ENCODE measurements around the gene ADGRL3.
"Not testable (repeated sequence)": the region's sequence is repeated elsewhere in the genome, so short reads cannot be mapped to it uniquely, and the experiment has no call there.

Gene ADGRL3

DNA sequence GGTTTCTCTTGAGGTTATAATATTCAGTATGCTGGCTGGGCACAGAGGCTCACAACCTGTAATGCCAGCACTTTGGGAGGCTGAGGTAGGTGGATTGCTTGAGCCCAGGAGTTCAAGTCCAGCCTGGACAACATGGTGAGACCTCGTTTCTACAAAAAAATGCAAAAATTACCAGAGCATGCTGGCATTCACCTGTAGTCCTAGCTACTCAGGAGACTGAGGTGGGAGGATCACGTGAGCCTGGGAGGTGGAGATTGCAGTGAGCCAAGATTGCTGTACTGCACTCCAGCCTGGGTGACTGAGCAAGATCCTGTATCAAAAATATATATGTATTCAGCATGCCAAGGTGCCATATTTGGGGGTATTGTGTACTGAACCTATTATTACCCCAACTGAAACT is 552.5 kb downstream of the ADGRL3 start (continued):
- TF ChIP-seq, protein P1, sequence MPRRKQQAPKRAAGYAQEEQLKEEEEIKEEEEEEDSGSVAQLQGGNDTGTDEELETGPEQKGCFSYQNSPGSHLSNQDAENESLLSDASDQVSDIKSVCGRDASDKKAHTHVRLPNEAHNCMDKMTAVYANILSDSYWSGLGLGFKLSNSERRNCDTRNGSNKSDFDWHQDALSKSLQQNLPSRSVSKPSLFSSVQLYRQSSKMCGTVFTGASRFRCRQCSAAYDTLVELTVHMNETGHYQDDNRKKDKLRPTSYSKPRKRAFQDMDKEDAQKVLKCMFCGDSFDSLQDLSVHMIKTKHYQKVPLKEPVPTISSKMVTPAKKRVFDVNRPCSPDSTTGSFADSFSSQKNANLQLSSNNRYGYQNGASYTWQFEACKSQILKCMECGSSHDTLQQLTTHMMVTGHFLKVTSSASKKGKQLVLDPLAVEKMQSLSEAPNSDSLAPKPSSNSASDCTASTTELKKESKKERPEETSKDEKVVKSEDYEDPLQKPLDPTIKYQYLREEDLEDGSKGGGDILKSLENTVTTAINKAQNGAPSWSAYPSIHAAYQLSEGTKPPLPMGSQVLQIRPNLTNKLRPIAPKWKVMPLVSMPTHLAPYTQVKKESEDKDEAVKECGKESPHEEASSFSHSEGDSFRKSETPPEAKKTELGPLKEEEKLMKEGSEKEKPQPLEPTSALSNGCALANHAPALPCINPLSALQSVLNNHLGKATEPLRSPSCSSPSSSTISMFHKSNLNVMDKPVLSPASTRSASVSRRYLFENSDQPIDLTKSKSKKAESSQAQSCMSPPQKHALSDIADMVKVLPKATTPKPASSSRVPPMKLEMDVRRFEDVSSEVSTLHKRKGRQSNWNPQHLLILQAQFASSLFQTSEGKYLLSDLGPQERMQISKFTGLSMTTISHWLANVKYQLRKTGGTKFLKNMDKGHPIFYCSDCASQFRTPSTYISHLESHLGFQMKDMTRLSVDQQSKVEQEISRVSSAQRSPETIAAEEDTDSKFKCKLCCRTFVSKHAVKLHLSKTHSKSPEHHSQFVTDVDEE (CRISPR knock-in tag; IDR thresholded peaks at IDR 0.05) = no peak
- no peak for TF ChIP-seq ESRRG (CRISPR knock-in tag; IDR thresholded peaks at IDR 0.05)
- no peak for TF ChIP-seq TOX (CRISPR knock-in tag; IDR thresholded peaks at IDR 0.05; ENCODE audit: borderline replicate concordance)
- TF ChIP-seq OSR1 (CRISPR knock-in tag; IDR thresholded peaks at IDR 0.05) = no peak
- TF ChIP-seq PPARA (CRISPR knock-in tag; IDR thresholded peaks at IDR 0.05; ENCODE audit: borderline replicate concordance) = no peak
- TF ChIP-seq SNAI2 (CRISPR knock-in tag; IDR thresholded peaks at IDR 0.05) = no peak
- TF ChIP-seq ZNF8 (CRISPR knock-in tag; IDR thresholded peaks at IDR 0.05) = no peak
- TF ChIP-seq, protein P2, sequence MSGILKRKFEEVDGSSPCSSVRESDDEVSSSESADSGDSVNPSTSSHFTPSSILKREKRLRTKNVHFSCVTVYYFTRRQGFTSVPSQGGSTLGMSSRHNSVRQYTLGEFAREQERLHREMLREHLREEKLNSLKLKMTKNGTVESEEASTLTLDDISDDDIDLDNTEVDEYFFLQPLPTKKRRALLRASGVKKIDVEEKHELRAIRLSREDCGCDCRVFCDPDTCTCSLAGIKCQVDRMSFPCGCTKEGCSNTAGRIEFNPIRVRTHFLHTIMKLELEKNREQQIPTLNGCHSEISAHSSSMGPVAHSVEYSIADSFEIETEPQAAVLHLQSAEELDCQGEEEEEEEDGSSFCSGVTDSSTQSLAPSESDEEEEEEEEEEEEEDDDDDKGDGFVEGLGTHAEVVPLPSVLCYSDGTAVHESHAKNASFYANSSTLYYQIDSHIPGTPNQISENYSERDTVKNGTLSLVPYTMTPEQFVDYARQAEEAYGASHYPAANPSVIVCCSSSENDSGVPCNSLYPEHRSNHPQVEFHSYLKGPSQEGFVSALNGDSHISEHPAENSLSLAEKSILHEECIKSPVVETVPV (CRISPR knock-in tag; IDR thresholded peaks at IDR 0.05) = no peak

GRCh38 chr4:61753739-61754138 is 553.6 kb downstream of the ADGRL3 start:
- TF ChIP-seq, protein P2 (CRISPR knock-in tag; IDR thresholded peaks at IDR 0.05) = no peak
- no peak for TF ChIP-seq ZNF8 (CRISPR knock-in tag; IDR thresholded peaks at IDR 0.05)
- TF ChIP-seq ISL1 (CRISPR knock-in tag; IDR thresholded peaks at IDR 0.05) = no peak
- no peak for TF ChIP-seq GLIS3 (CRISPR knock-in tag; IDR thresholded peaks at IDR 0.05)
- TF ChIP-seq, protein P3, sequence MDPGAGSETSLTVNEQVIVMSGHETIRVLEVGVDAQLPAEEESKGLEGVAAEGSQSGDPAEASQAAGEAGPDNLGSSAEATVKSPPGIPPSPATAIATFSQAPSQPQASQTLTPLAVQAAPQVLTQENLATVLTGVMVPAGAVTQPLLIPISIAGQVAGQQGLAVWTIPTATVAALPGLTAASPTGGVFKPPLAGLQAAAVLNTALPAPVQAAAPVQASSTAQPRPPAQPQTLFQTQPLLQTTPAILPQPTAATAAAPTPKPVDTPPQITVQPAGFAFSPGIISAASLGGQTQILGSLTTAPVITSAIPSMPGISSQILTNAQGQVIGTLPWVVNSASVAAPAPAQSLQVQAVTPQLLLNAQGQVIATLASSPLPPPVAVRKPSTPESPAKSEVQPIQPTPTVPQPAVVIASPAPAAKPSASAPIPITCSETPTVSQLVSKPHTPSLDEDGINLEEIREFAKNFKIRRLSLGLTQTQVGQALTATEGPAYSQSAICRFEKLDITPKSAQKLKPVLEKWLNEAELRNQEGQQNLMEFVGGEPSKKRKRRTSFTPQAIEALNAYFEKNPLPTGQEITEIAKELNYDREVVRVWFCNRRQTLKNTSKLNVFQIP (CRISPR knock-in tag; IDR thresholded peaks at IDR 0.05; ENCODE audit: borderline replicate concordance, low read depth) = no peak
- no peak for TF ChIP-seq ZNF70 (CRISPR knock-in tag; IDR thresholded peaks at IDR 0.05)
- TF ChIP-seq OSR1 (CRISPR knock-in tag; IDR thresholded peaks at IDR 0.05) = no peak
- TF ChIP-seq ARNTL (CRISPR knock-in tag; IDR thresholded peaks at IDR 0.05; ENCODE audit: borderline replicate concordance, low read depth) = no peak
- no peak for TF ChIP-seq PPARA (CRISPR knock-in tag; IDR thresholded peaks at IDR 0.05; ENCODE audit: borderline replicate concordance)
- TF ChIP-seq PATZ1 (CRISPR knock-in tag; IDR thresholded peaks at IDR 0.05; ENCODE audit: borderline replicate concordance) = no peak
- no peak for TF ChIP-seq TOX (CRISPR knock-in tag; IDR thresholded peaks at IDR 0.05; ENCODE audit: borderline replicate concordance)
- no peak for TF ChIP-seq RARB (CRISPR knock-in tag; IDR thresholded peaks at IDR 0.05)
- TF ChIP-seq, protein P1 (CRISPR knock-in tag; IDR thresholded peaks at IDR 0.05) = no peak
- TF ChIP-seq ESRRG (CRISPR knock-in tag; IDR thresholded peaks at IDR 0.05) = no peak
- TF ChIP-seq BACH2 (CRISPR knock-in tag; IDR thresholded peaks at IDR 0.05; ENCODE audit: borderline replicate concordance) = no peak
- ATAC-seq = no peak

- not testable (repeated sequence) for ATAC-seq
Observed at GRCh38 chr4:61756937-61757336, 556.8 kb downstream of the ADGRL3 start.

DNA sequence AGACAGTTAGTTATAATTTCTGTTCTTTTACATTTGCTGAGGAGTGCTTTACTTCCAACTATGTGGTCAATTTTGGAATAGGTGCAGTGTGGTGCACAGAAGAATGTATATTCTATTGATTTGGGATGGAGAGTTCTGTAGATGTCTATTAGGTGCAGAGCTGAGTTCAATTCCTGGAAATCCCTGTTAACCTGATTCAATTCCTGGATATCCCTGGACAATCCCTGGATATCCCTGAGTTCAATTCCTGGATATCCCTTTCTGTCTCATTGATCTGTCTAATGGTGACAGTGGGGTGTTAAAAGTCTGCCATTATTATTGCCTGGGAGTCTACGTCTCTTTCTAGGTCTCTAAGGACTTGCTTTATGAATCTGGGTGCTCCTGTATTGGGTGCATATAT is 557.9 kb downstream of the ADGRL3 start:
- not testable (repeated sequence) for ATAC-seq

DNA sequence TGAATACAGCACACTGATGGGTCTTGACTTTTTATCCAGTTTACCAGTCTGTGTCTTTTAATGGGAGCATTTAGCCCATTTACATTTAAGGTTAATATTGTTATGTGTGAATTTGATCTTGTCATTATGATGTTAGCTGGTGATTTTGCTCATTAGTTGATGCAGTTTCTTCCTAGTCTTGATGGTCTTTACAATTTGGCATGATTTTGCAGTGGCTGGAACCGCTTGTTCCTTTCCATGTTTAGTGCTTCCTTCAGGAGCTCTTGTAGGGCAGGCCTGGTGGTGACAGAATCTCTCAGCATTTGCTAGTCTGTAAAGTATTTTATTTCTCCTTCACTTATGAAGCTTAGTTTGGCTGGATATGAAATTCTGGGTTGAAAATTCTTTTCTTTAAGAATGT is 558.5 kb downstream of the ADGRL3 start:
- ATAC-seq = not testable (repeated sequence)

- ATAC-seq = not testable (repeated sequence)
Observed at GRCh38 chr4:61759245-61759644, 559.1 kb downstream of the ADGRL3 start.

DNA sequence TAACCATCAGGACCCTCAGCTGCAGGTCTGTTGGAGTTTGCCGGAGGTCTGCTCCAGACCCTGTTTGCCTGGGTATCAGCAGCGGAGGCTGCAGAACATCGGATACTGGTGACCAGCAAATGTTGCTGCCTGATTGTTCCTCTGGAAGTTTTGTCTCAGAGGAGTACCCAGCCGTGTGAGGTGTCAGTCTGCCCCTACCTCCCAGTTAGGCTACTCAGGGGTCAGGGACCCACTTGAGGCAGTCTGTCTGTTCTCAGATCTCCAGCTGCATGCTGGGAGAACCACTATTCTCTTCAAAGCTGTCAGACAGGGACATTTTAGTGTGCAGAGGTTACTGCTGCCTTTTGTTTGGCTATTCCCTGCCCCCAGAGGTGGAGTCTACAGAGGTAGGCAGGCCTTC is 559.8 kb downstream of the ADGRL3 start:
- not testable (repeated sequence) for ATAC-seq
